K562 (cell line): ENCODE measurements around the gene TRIM47. TPM values are rescaled to one million over a fixed set of nuclear protein-coding genes. Genes with fewer than 3 reads are reported as not detected.
A peak's percentile ranks its signal among the peaks of the same experiment; 100 is the strongest.

Source experiments
- ATF1 ChIP-seq, 2 experiments: fragments of 450-650 bp in 1 of 2; IDR thresholded peaks; 2 replicates each; pipeline ENCODE4 v1.6.1; 2016; ENCODE audit warnings: missing compliant biosample characterization in 1 of 2, missing genetic modification characterization in 1 of 2
- BCLAF1 ChIP-seq, 2 experiments: fragments of 450-650 bp in 1 of 2; IDR thresholded peaks; 2 replicates each; pipeline ENCODE4 v1.6.1; 2011 to 2017; ENCODE audit warnings: low read depth in 2 of 2, antibody characterized with exemption in 1 of 2, borderline replicate concordance in 1 of 2, low read length in 1 of 2, mild to moderate bottlenecking in 1 of 2, mixed read lengths in 1 of 2; ENCODE audit not compliant: control insufficient read depth in 1 of 2
- CTCF ChIP-seq, 3 experiments: IDR thresholded peaks in 2 of 3; conservative IDR thresholded peaks in 1 of 3; 2 replicates each; pipeline ENCODE4 v1.5.1; 2011 to 2012; ENCODE audit warnings: low read length in 3 of 3, mild to moderate bottlenecking in 3 of 3, control low read depth in 2 of 3, improper control_type of control experiment in 1 of 3, inconsistent platforms in 1 of 3, low read depth in 1 of 3, mixed read lengths in 1 of 3, moderate library complexity in 1 of 3; ENCODE audit not compliant: insufficient read depth in 2 of 3
- GTF2A2 ChIP-seq: IDR thresholded peaks from 2 replicates; pipeline ENCODE4 v1.6.1; 2016; ENCODE audit warnings: mild to moderate bottlenecking, missing genetic modification characterization, missing compliant biosample characterization
- GTF2E2 ChIP-seq: fragments of 200-800 bp; sonication (Bioruptor generic); IDR thresholded peaks from 2 replicates; pipeline ENCODE4 v1.6.1; 2016; ENCODE audit warnings: missing genetic modification characterization, missing compliant biosample characterization
- HNRNPH1 ChIP-seq: fragments of 200-400 bp; formaldehyde crosslinking; optimal IDR thresholded peaks from 2 replicates; pipeline ENCODE3; 2017; ENCODE audit warnings: low read depth, mild to moderate bottlenecking, low read length, moderate library complexity
- MYC ChIP-seq, 2 experiments: fragments of 250-450 bp in 1 of 2; sonication (Bioruptor Pico) in 1 of 2; IDR thresholded peaks; 2 replicates each; pipeline versions ENCODE4 v1.5.1 to v1.6.1; 2012 to 2021; ENCODE audit warnings: low read depth in 2 of 2, borderline replicate concordance in 1 of 2, improper control_type of control experiment in 1 of 2, low read length in 1 of 2, mild to moderate bottlenecking in 1 of 2, moderate library complexity in 1 of 2
- NONO ChIP-seq, 2 experiments: fragments of 200-400 bp in 1 of 2; fragments of 450-650 bp in 1 of 2; formaldehyde crosslinking in 1 of 2; IDR thresholded peaks; 2 replicates each; pipeline ENCODE4 v1.6.1; 2017; ENCODE audit warnings: low read depth in 2 of 2, mild to moderate bottlenecking in 2 of 2, moderate library complexity in 2 of 2, low read length in 1 of 2
- RBM17 ChIP-seq: fragments of 200-400 bp; formaldehyde crosslinking; IDR thresholded peaks from 2 replicates; pipeline ENCODE4 v1.6.1; 2017; ENCODE audit warnings: low read depth, mild to moderate bottlenecking, low read length, borderline replicate concordance
- SMAD4 ChIP-seq: fragments of 250-450 bp; sonication (Bioruptor Pico); conservative IDR thresholded peaks from 2 replicates; pipeline ENCODE4 v1.8.0; 2021; ENCODE audit warnings: inconsistent platforms, mild to moderate bottlenecking, moderate library complexity
- TEAD1 ChIP-seq, 2 experiments: fragments of 450-650 bp in 1 of 2; sonication (generic) in 1 of 2; formaldehyde crosslinking; IDR thresholded peaks; 2 replicates each; pipeline versions ENCODE4 v1.4.0 to v1.8.0; 2020 to 2022; ENCODE audit warnings: mild to moderate bottlenecking in 2 of 2, missing genetic modification reagents in 1 of 2
- ZNF277 ChIP-seq: fragments of 250-450 bp; sonication (Bioruptor Pico); IDR thresholded peaks from 2 replicates; pipeline ENCODE4 v1.8.0; 2022; ENCODE audit warnings: inconsistent platforms, mild to moderate bottlenecking, moderate library complexity, borderline replicate concordance
- ZNF57 ChIP-seq: fragments of 450-650 bp; formaldehyde crosslinking; IDR thresholded peaks from 2 replicates; pipeline ENCODE4 v1.4.0; 2020; ENCODE audit warnings: mild to moderate bottlenecking, moderate library complexity
- polyA plus RNA-seq, 8 experiments: library from polyadenylated mRNA; depleted of rRNA in 4 of 8; stranded (reverse) in 5 of 8; unstranded in 3 of 8; fragments of >200 nt; fragmentation: Nextera tagmentation in 2 of 8; fragmentation: Illumina TruSeq in 1 of 8; extraction: Ambion mirVana in 2 of 8; extraction: Trizol in 1 of 8; gene quantifications; 2 replicates each; pipeline versions ENCODE4 v1.2.1 to v1.2.3, GENCODE V29; 2011 to 2014; ENCODE audit warnings: inconsistent platforms in 1 of 8, missing spikeins in 1 of 8
- total RNA-seq, 7 experiments: library from RNA; depleted of rRNA in 6 of 7; stranded (reverse); fragments of >200 nt in 6 of 7; fragmentation: Illumina TruSeq in 2 of 7; extraction: Trizol in 2 of 7; gene quantifications; 2 replicates each; pipeline versions ENCODE4 v1.2.1 to v1.2.3, GENCODE V29; 2011 to 2021; ENCODE audit warnings: low replicate concordance in 1 of 7
- TF ChIP-seq, protein P1 (sequence below): sonication (generic); formaldehyde crosslinking; IDR thresholded peaks from 2 replicates; pipeline ENCODE4 v1.8.1; 2023; ENCODE audit warnings: missing genetic modification reagents, mild to moderate bottlenecking, borderline replicate concordance

TRIM47 gene
- total and polyA plus RNA-seq, 9 of the 15 experiments (the other 6 are each of a cell fraction or from before 2014, with no cell fraction given): 0.56 to 6.1 (median 3.2) TPM

DNA sequence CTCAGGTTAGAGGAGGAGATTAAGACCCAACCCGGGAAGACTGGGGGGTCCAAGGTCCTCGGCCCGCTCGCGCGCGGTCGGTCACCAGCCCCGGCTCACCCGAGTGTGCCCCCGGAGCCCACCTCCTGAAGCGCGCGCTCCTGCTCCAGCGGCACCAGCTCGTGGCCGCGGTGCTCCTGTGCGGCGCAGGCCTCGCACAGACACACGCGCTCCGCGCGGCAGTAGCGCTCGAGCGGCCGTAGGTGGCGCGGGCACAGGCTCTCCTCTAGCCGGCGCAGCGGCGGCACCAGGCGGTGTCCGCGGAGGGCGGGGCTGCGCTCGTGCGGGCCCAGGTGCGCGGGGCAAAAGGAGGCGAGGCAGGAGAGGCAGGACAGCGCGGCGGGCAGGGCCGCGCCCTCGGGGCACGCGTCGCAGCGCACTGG lies 618 bp downstream of the TRIM47 start (continued):
- TF ChIP-seq ZNF277 (CRISPR knock-in tag) (no peak), MYC (IDR thresholded peaks at IDR 0.05; ENCODE audit: low read depth, low read length) (peak; percentile 27; the same call in 1 of the 2 replicates), MYC (CRISPR knock-in tag; IDR thresholded peaks at IDR 0.05; ENCODE audit: borderline replicate concordance, low read depth) (no peak), ATF1 (CRISPR knock-in tag; IDR thresholded peaks at IDR 0.05) (no peak), ATF1 (tag; IDR thresholded peaks at IDR 0.05) (no peak), TEAD1 (CRISPR knock-in tag; IDR thresholded peaks at IDR 0.05) (no peak; a peak in 1 of 4 replicates), BCLAF1 (IDR thresholded peaks at IDR 0.05; ENCODE audit: borderline replicate concordance in 1 of 2, control insufficient read depth in 1 of 2, low read depth in 2 of 2, low read length in 1 of 2) (no peak), SMAD4 (CRISPR knock-in tag) (0 out of 2 replicates have a peak, but pooled peaks have one; percentile 53), HNRNPH1 (no peak), ZNF57 (CRISPR knock-in tag) (no peak), GTF2E2 (tag) (no peak), RBM17 (no peak), CTCF (IDR thresholded peaks at IDR 0.05 in 2 of 3, conservative IDR thresholded peaks at IDR 0.05 in 1 of 3; ENCODE audit: insufficient read depth in 2 of 3, low read depth in 1 of 3, low read length in 3 of 3) (peak in 2 of 3 experiments; percentile 46 to 69; a peak in 4 of 6 replicates), NONO (IDR thresholded peaks at IDR 0.05; ENCODE audit: low read depth in 2 of 2, low read length in 1 of 2) (0 out of 4 replicates have a peak, but pooled peaks of 1 of the 2 experiments have one; percentile 13), GTF2A2 (tag) (no peak)
- TF ChIP-seq, protein P1, sequence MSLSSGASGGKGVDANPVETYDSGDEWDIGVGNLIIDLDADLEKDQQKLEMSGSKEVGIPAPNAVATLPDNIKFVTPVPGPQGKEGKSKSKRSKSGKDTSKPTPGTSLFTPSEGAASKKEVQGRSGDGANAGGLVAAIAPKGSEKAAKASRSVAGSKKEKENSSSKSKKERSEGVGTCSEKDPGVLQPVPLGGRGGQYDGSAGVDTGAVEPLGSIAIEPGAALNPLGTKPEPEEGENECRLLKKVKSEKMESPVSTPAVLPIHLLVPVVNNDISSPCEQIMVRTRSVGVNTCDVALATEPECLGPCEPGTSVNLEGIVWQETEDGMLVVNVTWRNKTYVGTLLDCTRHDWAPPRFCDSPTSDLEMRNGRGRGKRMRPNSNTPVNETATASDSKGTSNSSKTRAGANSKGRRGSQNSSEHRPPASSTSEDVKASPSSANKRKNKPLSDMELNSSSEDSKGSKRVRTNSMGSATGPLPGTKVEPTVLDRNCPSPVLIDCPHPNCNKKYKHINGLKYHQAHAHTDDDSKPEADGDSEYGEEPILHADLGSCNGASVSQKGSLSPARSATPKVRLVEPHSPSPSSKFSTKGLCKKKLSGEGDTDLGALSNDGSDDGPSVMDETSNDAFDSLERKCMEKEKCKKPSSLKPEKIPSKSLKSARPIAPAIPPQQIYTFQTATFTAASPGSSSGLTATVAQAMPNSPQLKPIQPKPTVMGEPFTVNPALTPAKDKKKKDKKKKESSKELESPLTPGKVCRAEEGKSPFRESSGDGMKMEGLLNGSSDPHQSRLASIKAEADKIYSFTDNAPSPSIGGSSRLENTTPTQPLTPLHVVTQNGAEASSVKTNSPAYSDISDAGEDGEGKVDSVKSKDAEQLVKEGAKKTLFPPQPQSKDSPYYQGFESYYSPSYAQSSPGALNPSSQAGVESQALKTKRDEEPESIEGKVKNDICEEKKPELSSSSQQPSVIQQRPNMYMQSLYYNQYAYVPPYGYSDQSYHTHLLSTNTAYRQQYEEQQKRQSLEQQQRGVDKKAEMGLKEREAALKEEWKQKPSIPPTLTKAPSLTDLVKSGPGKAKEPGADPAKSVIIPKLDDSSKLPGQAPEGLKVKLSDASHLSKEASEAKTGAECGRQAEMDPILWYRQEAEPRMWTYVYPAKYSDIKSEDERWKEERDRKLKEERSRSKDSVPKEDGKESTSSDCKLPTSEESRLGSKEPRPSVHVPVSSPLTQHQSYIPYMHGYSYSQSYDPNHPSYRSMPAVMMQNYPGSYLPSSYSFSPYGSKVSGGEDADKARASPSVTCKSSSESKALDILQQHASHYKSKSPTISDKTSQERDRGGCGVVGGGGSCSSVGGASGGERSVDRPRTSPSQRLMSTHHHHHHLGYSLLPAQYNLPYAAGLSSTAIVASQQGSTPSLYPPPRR (CRISPR knock-in tag): no peak
